ENCODE results near the gene GATAD2A.

- TF ChIP-seq, protein P1, sequence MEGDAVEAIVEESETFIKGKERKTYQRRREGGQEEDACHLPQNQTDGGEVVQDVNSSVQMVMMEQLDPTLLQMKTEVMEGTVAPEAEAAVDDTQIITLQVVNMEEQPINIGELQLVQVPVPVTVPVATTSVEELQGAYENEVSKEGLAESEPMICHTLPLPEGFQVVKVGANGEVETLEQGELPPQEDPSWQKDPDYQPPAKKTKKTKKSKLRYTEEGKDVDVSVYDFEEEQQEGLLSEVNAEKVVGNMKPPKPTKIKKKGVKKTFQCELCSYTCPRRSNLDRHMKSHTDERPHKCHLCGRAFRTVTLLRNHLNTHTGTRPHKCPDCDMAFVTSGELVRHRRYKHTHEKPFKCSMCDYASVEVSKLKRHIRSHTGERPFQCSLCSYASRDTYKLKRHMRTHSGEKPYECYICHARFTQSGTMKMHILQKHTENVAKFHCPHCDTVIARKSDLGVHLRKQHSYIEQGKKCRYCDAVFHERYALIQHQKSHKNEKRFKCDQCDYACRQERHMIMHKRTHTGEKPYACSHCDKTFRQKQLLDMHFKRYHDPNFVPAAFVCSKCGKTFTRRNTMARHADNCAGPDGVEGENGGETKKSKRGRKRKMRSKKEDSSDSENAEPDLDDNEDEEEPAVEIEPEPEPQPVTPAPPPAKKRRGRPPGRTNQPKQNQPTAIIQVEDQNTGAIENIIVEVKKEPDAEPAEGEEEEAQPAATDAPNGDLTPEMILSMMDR (IDR thresholded peaks at IDR 0.05; ENCODE audit: insufficient read depth, low read length): no peak
- TF ChIP-seq, protein P2, sequence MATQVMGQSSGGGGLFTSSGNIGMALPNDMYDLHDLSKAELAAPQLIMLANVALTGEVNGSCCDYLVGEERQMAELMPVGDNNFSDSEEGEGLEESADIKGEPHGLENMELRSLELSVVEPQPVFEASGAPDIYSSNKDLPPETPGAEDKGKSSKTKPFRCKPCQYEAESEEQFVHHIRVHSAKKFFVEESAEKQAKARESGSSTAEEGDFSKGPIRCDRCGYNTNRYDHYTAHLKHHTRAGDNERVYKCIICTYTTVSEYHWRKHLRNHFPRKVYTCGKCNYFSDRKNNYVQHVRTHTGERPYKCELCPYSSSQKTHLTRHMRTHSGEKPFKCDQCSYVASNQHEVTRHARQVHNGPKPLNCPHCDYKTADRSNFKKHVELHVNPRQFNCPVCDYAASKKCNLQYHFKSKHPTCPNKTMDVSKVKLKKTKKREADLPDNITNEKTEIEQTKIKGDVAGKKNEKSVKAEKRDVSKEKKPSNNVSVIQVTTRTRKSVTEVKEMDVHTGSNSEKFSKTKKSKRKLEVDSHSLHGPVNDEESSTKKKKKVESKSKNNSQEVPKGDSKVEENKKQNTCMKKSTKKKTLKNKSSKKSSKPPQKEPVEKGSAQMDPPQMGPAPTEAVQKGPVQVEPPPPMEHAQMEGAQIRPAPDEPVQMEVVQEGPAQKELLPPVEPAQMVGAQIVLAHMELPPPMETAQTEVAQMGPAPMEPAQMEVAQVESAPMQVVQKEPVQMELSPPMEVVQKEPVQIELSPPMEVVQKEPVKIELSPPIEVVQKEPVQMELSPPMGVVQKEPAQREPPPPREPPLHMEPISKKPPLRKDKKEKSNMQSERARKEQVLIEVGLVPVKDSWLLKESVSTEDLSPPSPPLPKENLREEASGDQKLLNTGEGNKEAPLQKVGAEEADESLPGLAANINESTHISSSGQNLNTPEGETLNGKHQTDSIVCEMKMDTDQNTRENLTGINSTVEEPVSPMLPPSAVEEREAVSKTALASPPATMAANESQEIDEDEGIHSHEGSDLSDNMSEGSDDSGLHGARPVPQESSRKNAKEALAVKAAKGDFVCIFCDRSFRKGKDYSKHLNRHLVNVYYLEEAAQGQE (IDR thresholded peaks at IDR 0.05; ENCODE audit: insufficient replicate concordance, low read depth): no peak
- TF ChIP-seq GABPA (IDR thresholded peaks at IDR 0.05; ENCODE audit: low read depth): no peak
- no peak for TF ChIP-seq POLR2AphosphoS5 (IDR thresholded peaks at IDR 0.05; ENCODE audit: low read depth)
Measured at GRCh38 chr19:19549804-19550464, 144.5 kb downstream of the GATAD2A start.
